ENCODE data around the gene SMIM24.

- no peak for TF ChIP-seq CTCF (IDR thresholded peaks at IDR 0.05; ENCODE audit: insufficient read depth, low read length, poor library complexity, severe bottlenecking)
- TF ChIP-seq EZH2phosphoT487 (conservative IDR thresholded peaks at IDR 0.05; ENCODE audit: low read length): no peak
Measured at GRCh38 chr19:3500429-3501101, 20.2 kb upstream of the SMIM24 start, which contains the start of gene DOHH.

Data from SU-DHL-6 (cell line).